HepG2 (cell line): ENCODE results near the gene ILRUN. TPM values are rescaled to one million over a fixed set of nuclear protein-coding genes. Genes with fewer than 3 reads are reported as not detected.
A peak's percentile ranks its signal among the peaks of the same experiment; 100 is the strongest.
"Not testable (repeated sequence)": the region's sequence is repeated elsewhere in the genome, so short reads cannot be mapped to it uniquely, and the experiment has no call there.

Source experiments
- ATAC-seq: fragments of 200-7000 bp; cut with Tn5 transposase; 3 replicates; pipeline ENCODE4 v1.9.1; 2020; ENCODE audit warnings: mild to moderate bottlenecking, moderate library complexity
- BruUV-seq: library from RNA; stranded (reverse); fragments of 400-500 nt; replicated peaks from 2 replicates; lab custom pipeline; 2021; lab: Mats Ljungman, UMichigan
- CTCF ChIA-PET: fragments of 300-600 bp; formaldehyde crosslinking; extraction: SDS; loops from one replicate; lab custom pipeline; 2021; ENCODE audit warnings: low total read pairs, inconsistent platforms, low intra/inter-chr PET ratio; lab: Yijun Ruan, JAX
- POLR2A ChIA-PET: fragments of 350-600 bp; sonication (Branson Sonifier 250); formaldehyde crosslinking; loops from one replicate; lab custom pipeline; 2020; ENCODE audit warnings: antibody characterized with exemption, inconsistent platforms; lab: Yijun Ruan, JAX
- DNase-seq: peaks from one replicate; pipeline ENCODE4 v3.0.0-alpha.2; 2015; ENCODE audit warnings: low spot score
- FAIRE-seq: peaks from 3 replicates; lab custom pipeline; 2011; peaks lifted over from hg19 to GRCh38; lab: Jason Lieb, UNC
- H2AFZ ChIP-seq: one replicate; pipeline ENCODE4 v1.6.1; 2011; ENCODE audit warnings: low read length, inconsistent platforms
- H3K27ac ChIP-seq: fragments of 300-600 bp; 3 replicates; pipeline ENCODE4 v1.8.0; 2011; ENCODE audit warnings: mixed run types, mild to moderate bottlenecking, mixed read lengths, low read length, inconsistent platforms; ENCODE audit not compliant: insufficient read depth; ENCODE audit errors: extremely low read length
- H3K27me3 ChIP-seq, 2 experiments: fragments of 200-600 bp in 1 of 2; 2 replicates in 1 of 2; 3 replicates in 1 of 2; pipeline versions ENCODE4 v1.6.0 to v1.8.0; 2011; ENCODE audit warnings: low read length in 2 of 2, mild to moderate bottlenecking in 2 of 2, moderate library complexity in 2 of 2, inconsistent platforms in 1 of 2; ENCODE audit not compliant: insufficient read depth in 2 of 2, control insufficient read depth in 1 of 2
- H3K36me3 ChIP-seq, 2 experiments: fragments of 200-600 bp in 1 of 2; replicated peaks in 1 of 2; 2 replicates in 1 of 2; 3 replicates in 1 of 2; pipeline versions ENCODE4 v1.5.1 to v1.8.0; 2011; ENCODE audit warnings: low read length in 2 of 2, inconsistent platforms in 1 of 2; ENCODE audit not compliant: insufficient read depth in 2 of 2, control insufficient read depth in 1 of 2
- H3K4me1 ChIP-seq: 2 replicates; pipeline ENCODE4 v1.5.1; 2012; ENCODE audit warnings: low read length, inconsistent platforms; ENCODE audit not compliant: insufficient read depth
- H3K4me2 ChIP-seq: 2 replicates; pipeline ENCODE4 v1.6.0; 2011; ENCODE audit warnings: low read depth, low read length, inconsistent platforms
- H3K4me3 ChIP-seq, 3 experiments: fragments of 200-600 bp in 1 of 3; sonication (generic), shearing (Covaris generic) in 1 of 3; replicated peaks in 1 of 3; 2 replicates each; pipeline ENCODE4 v1.5.1; 2011 to 2016; ENCODE audit warnings: low read length in 3 of 3, inconsistent platforms in 2 of 3, low read depth in 2 of 3, mild to moderate bottlenecking in 2 of 3, control low read depth in 1 of 3, mixed read lengths in 1 of 3; ENCODE audit not compliant: insufficient read depth in 1 of 3
- H3K79me2 ChIP-seq: one replicate; pipeline ENCODE4 v1.6.1; 2011; ENCODE audit warnings: low read length, inconsistent platforms; ENCODE audit not compliant: insufficient read depth
- H3K9ac ChIP-seq: 2 replicates; pipeline ENCODE4 v1.6.0; 2011; ENCODE audit warnings: mild to moderate bottlenecking, low read depth, low read length, inconsistent platforms; ENCODE audit not compliant: insufficient read depth
- H3K9me3 ChIP-seq: 2 replicates; pipeline ENCODE4 v1.5.1; 2012; ENCODE audit warnings: mild to moderate bottlenecking, low read length
- H4K20me1 ChIP-seq: 2 replicates; pipeline ENCODE4 v1.6.0; 2011; ENCODE audit warnings: inconsistent platforms, mild to moderate bottlenecking, low read length, moderate library complexity; ENCODE audit not compliant: insufficient read depth
- CEBPB ChIP-seq: IDR thresholded peaks from 2 replicates; pipeline ENCODE4 v1.6.1; 2011; ENCODE audit warnings: low read depth, low read length, improper control_type of control experiment, borderline replicate concordance
- CEBPG ChIP-seq: IDR thresholded peaks from 2 replicates; pipeline ENCODE4 v1.6.1; 2016
- KLF12 ChIP-seq: sonication (generic); formaldehyde crosslinking; IDR thresholded peaks from 2 replicates; pipeline ENCODE4 v1.4.0; 2020; ENCODE audit warnings: missing genetic modification reagents, borderline replicate concordance
- MBNL3 ChIP-seq: fragments of 250-450 bp; sonication (Bioruptor Pico); conservative IDR thresholded peaks from 2 replicates; pipeline ENCODE4 v1.8.0; 2022; ENCODE audit warnings: mild to moderate bottlenecking, inconsistent platforms
- NFE2L2 ChIP-seq: fragments of 150-350 bp; IDR thresholded peaks from 2 replicates; pipeline ENCODE4 v1.6.1; 2014; ENCODE audit warnings: low read length
- ZNF460 ChIP-seq: sonication (generic); formaldehyde crosslinking; IDR thresholded peaks from 2 replicates; pipeline ENCODE4 v1.5.1; 2020; ENCODE audit warnings: missing genetic modification reagents, mild to moderate bottlenecking, borderline replicate concordance
- WGBS: methylation state at CpG from one replicate; pipeline ENCODE4 v1.1.6; 2017; ENCODE audit warnings: low lambda C conversion rate; 5-methylcytosine and 5-hydroxymethylcytosine counted together
- in situ Hi-C: cut with HindIII; loops from 2 replicates; pipeline ENCODE4 v1.10.0; 2017; ENCODE audit warnings: low pct_unique_long_range_greater_than_20kb; ENCODE audit not compliant: extremely low pct_ligation_motif_present
- intact Hi-C: fragments of 100-400 bp; cut with micrococcal nuclease; formaldehyde crosslinking; loops from one replicate; pipeline ENCODE4 v1.10.0; 2022; ENCODE audit not compliant: unreplicated experiment
- polyA plus RNA-seq, 8 experiments: library from polyadenylated mRNA; depleted of rRNA in 3 of 8; stranded (reverse) in 7 of 8; unstranded in 1 of 8; fragments of >200 nt; fragmentation: Illumina TruSeq in 4 of 8; extraction: Trizol in 4 of 8; gene quantifications; 2 replicates each; pipeline versions ENCODE4 v1.2.1 to v1.2.3, GENCODE V29; 2011 to 2016; ENCODE audit warnings: low read depth in 4 of 8, missing spikeins in 1 of 8, mixed read lengths in 1 of 8; ENCODE audit not compliant: insufficient read depth in 1 of 8
- total RNA-seq, 5 experiments: library from RNA; depleted of rRNA; stranded (reverse); fragments of >200 nt; fragmentation: Illumina TruSeq; extraction: Trizol; gene quantifications; 2 replicates each; pipeline ENCODE4 v1.2.3, GENCODE V29; 2016; ENCODE audit warnings: low read depth in 1 of 5
- TF ChIP-seq, protein P1 (sequence below): fragments of 450-650 bp; IDR thresholded peaks from 2 replicates; pipeline ENCODE4 v1.6.1; 2016

ILRUN gene
- total and polyA plus RNA-seq, 2 of the 13 experiments (the other 11 are each of a cell fraction or from before 2014, with no cell fraction given), result 45.5 to 66.6 TPM

DNA sequence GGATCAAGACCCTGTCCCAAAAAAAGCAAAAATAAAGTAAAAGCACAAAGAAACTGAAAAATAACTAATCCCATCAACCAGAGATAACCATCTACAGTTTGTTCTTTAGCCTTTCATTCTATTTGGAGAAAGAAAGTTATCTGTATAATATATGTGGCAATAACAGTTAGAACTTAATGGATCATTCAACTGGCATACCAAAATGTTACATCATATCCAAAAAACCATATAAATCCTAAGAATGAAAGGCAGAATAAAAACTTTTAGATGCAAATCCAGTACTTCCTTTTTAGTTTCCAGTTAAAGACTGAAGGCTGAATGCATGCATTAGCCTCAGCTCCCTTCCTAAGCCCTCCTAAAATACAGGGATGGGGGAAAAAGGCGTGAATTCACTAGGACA, 25.2 kb downstream of the ILRUN start:
- Histone ChIP-seq H4K20me1 (no peaks in the 10 kb centered on the region), H3K4me1 (peaks cover 100% of the 10 kb centered on the region), H3K4me3 (no peak overlapping the region), H3K4me2 (no peak overlapping the region), H3K9ac (no peak overlapping the region), H2AFZ (no peak overlapping the region), H3K27ac (peak overlapping the region; percentile 73), H3K9me3 (no peaks in the 10 kb centered on the region), H3K36me3 (no peaks in the 10 kb centered on the region; a peak in 1 of 5 replicates), H3K79me2 (peaks cover 81% of the 10 kb centered on the region), H3K27me3 (no peaks in the 10 kb centered on the region)
- DNase-seq (no peak), ATAC-seq (no peak), FAIRE-seq (no peak)
- intact Hi-C loops (loop anchor here (5.0 kb wide), 1 partner anchor 86 kb away; the partner anchor contains the start of gene SNRPC), in situ Hi-C loops (no loop called here)
- CTCF ChIA-PET, result no interaction called here
- WGBS, result 98% methylated on average over 1 of the region's 1 CpG
- BruUV-seq, result no TSS peak
- POLR2A ChIA-PET, result interaction anchor here (1.0 kb wide), 1 partner anchor 14 kb away, joined by 3 read pairs; no protein-coding TSS in a partner anchor
- TF ChIP-seq NFE2L2 (no peak), CEBPB (peak; percentile 73; the same call in 1 of the 2 replicates), KLF12 (CRISPR knock-in tag) (0 out of 2 replicates have a peak, but pooled peaks have one; percentile 47), CEBPG (peak; percentile 23; the same call in 1 of the 2 replicates), MBNL3 (no peak)
- TF ChIP-seq, protein P1, sequence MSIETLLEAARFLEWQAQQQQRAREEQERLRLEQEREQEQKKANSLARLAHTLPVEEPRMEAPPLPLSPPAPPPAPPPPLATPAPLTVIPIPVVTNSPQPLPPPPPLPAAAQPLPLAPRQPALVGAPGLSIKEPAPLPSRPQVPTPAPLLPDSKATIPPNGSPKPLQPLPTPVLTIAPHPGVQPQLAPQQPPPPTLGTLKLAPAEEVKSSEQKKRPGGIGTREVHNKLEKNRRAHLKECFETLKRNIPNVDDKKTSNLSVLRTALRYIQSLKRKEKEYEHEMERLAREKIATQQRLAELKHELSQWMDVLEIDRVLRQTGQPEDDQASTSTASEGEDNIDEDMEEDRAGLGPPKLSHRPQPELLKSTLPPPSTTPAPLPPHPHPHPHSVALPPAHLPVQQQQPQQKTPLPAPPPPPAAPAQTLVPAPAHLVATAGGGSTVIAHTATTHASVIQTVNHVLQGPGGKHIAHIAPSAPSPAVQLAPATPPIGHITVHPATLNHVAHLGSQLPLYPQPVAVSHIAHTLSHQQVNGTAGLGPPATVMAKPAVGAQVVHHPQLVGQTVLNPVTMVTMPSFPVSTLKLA, result no peak

- ATAC-seq, H3K36me3 ChIP-seq, H2AFZ ChIP-seq, FAIRE-seq, BruUV-seq, H4K20me1 ChIP-seq, H3K9me3 ChIP-seq, H3K9ac ChIP-seq, H3K4me2 ChIP-seq, DNase-seq, in situ Hi-C loops, H3K27me3 ChIP-seq, CTCF ChIA-PET, H3K4me3 ChIP-seq, intact Hi-C loops: not testable (repeated sequence)
- 98% methylated on average over 5 of the region's 5 CpGs for WGBS
- Histone ChIP-seq H3K79me2 (peaks cover 95% of the 10 kb centered on the region), H3K4me1 (peaks cover 100% of the 10 kb centered on the region), H3K27ac (peak overlapping the region; percentile 67)
- peak; percentile 84 for TF ChIP-seq ZNF460 (CRISPR knock-in tag)
- POLR2A ChIA-PET, result interaction anchor here (0.7 to 1.5 kb wide), 3 partner anchors 11 to 110 kb away, joined by 3 to 4 read pairs (median 3); partner anchors contain the start of gene ILRUN
Observed at GRCh38 chr6:34668799-34669198, 27.8 kb downstream of the ILRUN start.
